Measurements from ENCODE around the gene HCFC1R1. TPM values are rescaled to one million over a fixed set of nuclear protein-coding genes. Genes with fewer than 3 reads are reported as not detected.
A peak's percentile ranks its signal among the peaks of the same experiment; 100 is the strongest.

HCFC1R1 gene
- polyA plus RNA-seq, 1 donor from 2014 or later, result 26.2 TPM

DNA sequence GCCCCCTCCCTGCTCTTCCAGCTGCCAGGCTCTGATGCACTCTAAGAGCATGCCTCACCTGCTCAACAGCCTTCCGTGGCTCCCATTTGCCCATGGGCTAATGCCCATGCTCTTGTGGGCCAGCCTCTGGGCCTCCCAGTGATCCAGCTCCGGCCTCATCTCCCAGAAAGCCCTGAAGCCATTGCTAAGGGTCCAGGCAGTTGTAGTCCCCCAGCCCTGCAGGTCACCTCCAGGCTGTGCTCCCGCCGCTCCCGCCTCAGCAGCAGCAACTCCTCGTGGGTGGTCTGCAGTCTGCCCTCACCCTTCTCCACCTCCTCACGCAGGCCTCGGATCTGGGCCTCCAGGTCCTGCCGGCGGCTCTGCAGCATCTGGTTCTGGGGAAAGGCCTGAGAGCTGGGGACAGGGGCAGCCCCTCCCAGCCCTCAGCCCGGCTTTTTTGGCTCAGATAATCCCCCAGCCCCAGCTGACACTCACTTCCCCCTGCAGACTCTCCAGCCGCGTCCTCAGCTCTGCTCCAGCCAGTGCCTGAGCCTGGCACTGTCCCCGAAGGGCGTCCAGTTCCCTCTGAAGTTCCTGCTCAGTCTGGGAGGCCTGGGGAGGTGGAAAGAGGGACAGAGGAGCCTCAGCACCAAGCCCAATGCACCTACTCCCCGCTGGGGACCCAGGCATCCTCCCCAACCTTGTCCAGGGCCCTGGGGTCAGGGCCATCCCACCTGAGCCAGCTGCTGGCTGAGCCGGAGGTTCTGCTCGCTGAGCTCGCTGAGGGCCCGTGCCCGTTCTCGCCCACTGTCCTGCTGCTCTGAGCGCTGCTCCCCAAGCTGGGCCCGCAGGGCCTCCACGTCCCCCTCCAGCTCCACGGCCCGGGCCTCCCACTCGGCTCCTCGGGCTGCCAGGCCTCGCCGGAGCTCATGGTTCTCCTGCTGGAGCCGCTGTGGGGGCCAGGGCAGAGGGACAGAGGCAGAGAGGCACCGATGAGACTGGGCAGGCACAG, 6.8 kb upstream of the HCFC1R1 start:
- Mint-ChIP-seq H3K36me3 (peaks cover 7% of the 10 kb centered on the region), H3K4me1 (peaks cover 0 to 12% (median 11%) of the 10 kb centered on the region in 3 donors), H3K27me3 (peaks cover 48% of the 10 kb centered on the region), H3K9me3 (no peaks in the 10 kb centered on the region), H3K4me3 (peak overlapping the region in 2 of 4 donors; percentile 48 to 61), H3K27ac (peak overlapping the region in 1 of 3 donors; percentile 40)

DNA sequence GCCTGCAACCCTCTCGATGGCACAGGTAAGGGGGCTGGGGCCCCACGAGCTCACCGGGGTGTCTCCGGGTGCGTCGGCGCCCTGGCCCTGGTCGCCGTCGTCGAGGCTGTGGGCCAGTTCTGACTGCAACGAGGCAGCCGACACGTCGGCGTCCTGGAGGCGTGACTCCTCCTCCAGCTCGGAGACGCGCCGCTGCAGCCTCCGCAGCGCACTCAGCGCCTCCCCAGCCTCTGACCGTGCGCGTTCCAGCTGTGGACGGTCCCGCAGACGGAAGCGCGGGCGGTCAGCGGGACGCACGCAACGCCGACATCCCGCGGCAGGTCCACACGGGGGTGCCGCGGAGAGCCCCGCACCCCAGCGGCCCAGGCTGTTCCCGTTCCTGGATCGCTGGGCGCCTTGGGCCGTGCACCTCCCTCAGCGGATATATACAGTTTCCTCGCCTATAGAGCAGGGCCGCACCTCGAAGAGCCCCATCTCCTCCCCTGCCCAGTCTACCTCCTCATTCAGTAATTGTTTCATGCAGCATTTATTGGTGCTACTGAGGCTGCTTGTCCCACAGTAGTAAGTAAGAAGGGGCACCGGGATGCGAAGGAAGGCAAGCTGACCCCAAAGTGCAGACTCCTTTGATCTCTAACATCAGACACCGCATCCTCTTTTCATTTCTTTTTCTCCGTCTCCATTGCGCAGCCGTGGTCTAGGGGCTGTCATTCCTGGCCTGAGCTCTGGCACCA, 5.9 kb upstream of the HCFC1R1 start:
- H3K4me3 Mint-ChIP-seq, result peak overlapping the region; percentile 48 to 84 (median 70)

GRCh38 chr16:3028716-3029319, 5.1 kb upstream of the HCFC1R1 start:
- Mint-ChIP-seq H3K27me3 (peaks cover 34% of the 10 kb centered on the region), H3K4me3 (peak overlapping the region in 2 of 4 donors; percentile 83 to 84), H3K36me3 (peaks cover 9% of the 10 kb centered on the region), H3K9me3 (no peaks in the 10 kb centered on the region), H3K27ac (no peak overlapping the region), H3K4me1 (peaks cover 6 to 14% (median 12%) of the 10 kb centered on the region in 3 donors)

More for the DNA sequence above, 5.9 kb upstream of the HCFC1R1 start:
- Mint-ChIP-seq H3K4me1 (peaks cover 0 to 11% (median 10%) of the 10 kb centered on the region in 3 donors), H3K27ac (peak overlapping the region in 1 of 3 donors; percentile 40), H3K36me3 (peaks cover 7% of the 10 kb centered on the region), H3K27me3 (peaks cover 41% of the 10 kb centered on the region), H3K9me3 (no peaks in the 10 kb centered on the region)

GRCh38 chr16:3027983-3028715, 4.4 kb upstream of the HCFC1R1 start:
- Mint-ChIP-seq H3K4me3 (peak overlapping the region in 3 of 4 donors; percentile 43 to 86 (median 76)), H3K36me3 (peaks cover 9% of the 10 kb centered on the region), H3K27me3 (peaks cover 27% of the 10 kb centered on the region), H3K4me1 (peaks cover 11 to 16% (median 13%) of the 10 kb centered on the region in 3 donors), H3K9me3 (no peaks in the 10 kb centered on the region), H3K27ac (peak overlapping the region in 1 of 3 donors; percentile 16)

DNA sequence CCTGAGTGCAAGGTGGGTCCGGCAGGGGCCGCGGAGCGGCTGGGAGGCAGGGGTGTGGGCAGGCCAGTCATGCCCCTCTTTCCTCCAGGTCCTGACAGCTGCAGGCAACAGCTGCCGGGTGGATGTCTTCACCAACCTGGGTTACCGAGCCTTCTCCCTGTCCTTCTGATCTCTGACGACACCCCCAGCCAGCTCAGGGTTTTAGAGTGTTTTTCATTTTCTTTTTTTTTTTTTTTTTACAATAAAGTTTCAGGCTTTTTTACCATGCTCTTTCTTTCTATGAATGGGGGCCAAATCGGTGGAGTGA, 3.7 kb upstream of the HCFC1R1 start:
- H3K4me1 Mint-ChIP-seq, result peaks cover 16 to 23% (median 19%) of the 10 kb centered on the region in 3 donors
- no peaks in the 10 kb centered on the region for H3K9me3 Mint-ChIP-seq
- H3K4me3 Mint-ChIP-seq, result no peak overlapping the region

GRCh38 chr16:3026609-3027488, 3.1 kb upstream of the HCFC1R1 start:
- H3K9me3 Mint-ChIP-seq, result no peaks in the 10 kb centered on the region
- H3K36me3 Mint-ChIP-seq, result peaks cover 7% of the 10 kb centered on the region
- H3K27ac Mint-ChIP-seq, result peak overlapping the region in 1 of 3 donors; percentile 79
- peaks cover 16 to 24% (median 22%) of the 10 kb centered on the region in 3 donors for H3K4me1 Mint-ChIP-seq
- peaks cover 17% of the 10 kb centered on the region for H3K27me3 Mint-ChIP-seq
- H3K4me3 Mint-ChIP-seq, result peak overlapping the region in 1 of 4 donors; percentile 57

More for the DNA sequence above, 3.7 kb upstream of the HCFC1R1 start:
- peaks cover 20% of the 10 kb centered on the region for H3K27me3 Mint-ChIP-seq
- peaks cover 9% of the 10 kb centered on the region for H3K36me3 Mint-ChIP-seq
- no peak overlapping the region for H3K27ac Mint-ChIP-seq

- peaks cover 7% of the 10 kb centered on the region for H3K36me3 Mint-ChIP-seq
- peak overlapping the region in 1 of 4 donors; percentile 57 for H3K4me3 Mint-ChIP-seq
- peak overlapping the region in 1 of 3 donors; percentile 79 for H3K27ac Mint-ChIP-seq
- H3K9me3 Mint-ChIP-seq, result no peaks in the 10 kb centered on the region
- peaks cover 15% of the 10 kb centered on the region for H3K27me3 Mint-ChIP-seq
- peaks cover 24 to 30% (median 28%) of the 10 kb centered on the region in 3 donors for H3K4me1 Mint-ChIP-seq
Observed at GRCh38 chr16:3026003-3026378, 2.2 kb upstream of the HCFC1R1 start.

GRCh38 chr16:3025032-3026002, 1.6 kb upstream of the HCFC1R1 start:
- Mint-ChIP-seq H3K27ac (peak overlapping the region in 1 of 3 donors; percentile 79), H3K27me3 (peaks cover 11% of the 10 kb centered on the region), H3K9me3 (no peaks in the 10 kb centered on the region), H3K4me1 (peaks cover 24 to 30% (median 30%) of the 10 kb centered on the region in 3 donors), H3K4me3 (peak overlapping the region in 1 of 4 donors; percentile 57), H3K36me3 (peaks cover 7% of the 10 kb centered on the region)

DNA sequence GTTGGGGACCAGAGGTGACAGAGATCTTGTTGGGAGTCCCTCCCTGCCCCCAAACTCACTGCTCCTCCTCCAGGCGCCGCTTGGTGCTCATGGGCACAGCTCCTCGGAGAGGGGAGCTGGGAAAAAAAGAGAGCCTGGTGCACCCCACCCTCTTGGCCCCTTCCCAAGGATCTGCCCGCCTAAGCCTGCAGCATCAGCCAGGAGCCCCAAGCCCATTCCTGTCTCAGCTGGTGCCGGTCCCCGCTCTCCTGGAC, 400 bp downstream of the HCFC1R1 start:
- H3K27ac Mint-ChIP-seq, result peak overlapping the region; percentile 88 to 97 (median 96)
- H3K27me3 Mint-ChIP-seq, result no peaks in the 10 kb centered on the region
- H3K4me3 Mint-ChIP-seq, result peak overlapping the region; percentile 85 to 99 (median 94)
- H3K9me3 Mint-ChIP-seq, result no peaks in the 10 kb centered on the region
- H3K4me1 Mint-ChIP-seq, result peaks cover 24 to 26% (median 24%) of the 10 kb centered on the region in 3 donors
- peaks cover 7% of the 10 kb centered on the region for H3K36me3 Mint-ChIP-seq

GRCh38 chr16:3022684-3023414, 893 bp downstream of the HCFC1R1 start:
- Mint-ChIP-seq H3K27ac (peak overlapping the region; percentile 88 to 97 (median 96)), H3K36me3 (peaks cover 7% of the 10 kb centered on the region), H3K9me3 (no peaks in the 10 kb centered on the region)

DNA sequence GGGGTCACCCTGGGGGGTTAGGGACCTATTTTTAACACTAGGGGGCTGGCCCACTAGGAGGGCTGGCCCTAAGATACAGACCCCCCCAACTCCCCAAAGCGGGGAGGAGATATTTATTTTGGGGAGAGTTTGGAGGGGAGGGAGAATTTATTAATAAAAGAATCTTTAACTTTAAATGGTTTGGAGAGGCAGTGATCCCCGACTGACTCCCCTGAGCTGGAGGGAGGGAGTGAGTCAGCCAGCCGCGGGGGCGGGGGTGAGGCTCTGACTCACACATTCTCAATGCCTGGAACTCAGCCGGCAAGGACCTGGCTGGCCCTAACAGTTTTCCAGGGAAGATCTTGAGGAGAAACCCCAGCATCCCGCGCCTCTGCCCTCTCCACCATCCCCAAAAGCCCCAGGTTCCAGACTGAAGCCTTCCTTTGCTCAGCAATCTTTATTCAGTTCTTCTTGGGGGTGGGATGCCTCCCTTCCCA, 1.5 kb downstream of the HCFC1R1 start:
- Mint-ChIP-seq H3K4me3 (peak overlapping the region in 3 of 4 donors; percentile 17 to 99 (median 85)), H3K36me3 (peaks cover 5% of the 10 kb centered on the region), H3K27me3 (no peaks in the 10 kb centered on the region), H3K9me3 (no peaks in the 10 kb centered on the region), H3K27ac (peak overlapping the region; percentile 67 to 96 (median 88)), H3K4me1 (peaks cover 23 to 24% (median 24%) of the 10 kb centered on the region in 3 donors)

More at GRCh38 chr16:3022684-3023414, 893 bp downstream of the HCFC1R1 start:
- no peaks in the 10 kb centered on the region for H3K27me3 Mint-ChIP-seq
- peak overlapping the region; percentile 85 to 99 (median 94) for H3K4me3 Mint-ChIP-seq
- H3K4me1 Mint-ChIP-seq, result peaks cover 23 to 24% (median 24%) of the 10 kb centered on the region in 3 donors
